Measurements from ENCODE around the gene ARHGAP42. TPM values are rescaled to one million over a fixed set of nuclear protein-coding genes. Genes with fewer than 3 reads are reported as not detected.

The ARHGAP42 gene
- total and polyA plus RNA-seq, 10 of the 15 experiments (the other 5 are each of a cell fraction or from before 2014, with no cell fraction given), result 1.8 to 6.3 (median 3.2) TPM

- TF ChIP-seq CTCF (IDR thresholded peaks at IDR 0.05 in 2 of 3, conservative IDR thresholded peaks at IDR 0.05 in 1 of 3; ENCODE audit: control insufficient read depth in 2 of 3, extremely low read depth in 1 of 3, insufficient read depth in 1 of 3, low read depth in 3 of 3, low read length in 3 of 3), result peak; percentile 65 to 72 (median 70); a peak in 5 of 6 replicates
- 0 out of 4 replicates have a peak, but pooled peaks of 1 of the 2 experiments have one; percentile 6 for TF ChIP-seq BHLHE40 (IDR thresholded peaks at IDR 0.05; ENCODE audit: borderline replicate concordance in 1 of 2, low read depth in 2 of 2, low read length in 1 of 2)
- peak in 1 of 2 experiments; percentile 12; a peak in 1 of 3 replicates for TF ChIP-seq EGR1 (IDR thresholded peaks at IDR 0.05; ENCODE audit: borderline replicate concordance in 1 of 2, low read depth in 2 of 2, low read length in 2 of 2)
- TF ChIP-seq PKNOX1 (IDR thresholded peaks at IDR 0.05), result no peak
- peak; percentile 13; the same call in 1 of the 2 replicates for TF ChIP-seq ATF2 (IDR thresholded peaks at IDR 0.05; ENCODE audit: low read length)
- TF ChIP-seq STAT1 (conservative IDR thresholded peaks at IDR 0.05), result no peak
Observed at GRCh38 chr11:100687630-100688395, 725 bp downstream of the ARHGAP42 start (continued).

Measured in GM12878 (cell line).